CD4-positive, alpha-beta T cell (primary cell): ENCODE data around the gene SULF2. TPM values are rescaled to one million over a fixed set of nuclear protein-coding genes. Genes with fewer than 3 reads are reported as not detected.

Source experiments
- ATAC-seq: fragments of 200-7000 bp; cut with Tn5 transposase; one replicate; pipeline ENCODE4 v1.10.0; 2022; ENCODE audit warnings: mild to moderate bottlenecking; ENCODE audit not compliant: poor library complexity
- CTCF ChIA-PET: fragments of 350-600 bp; sonication (Branson Sonifier 250); formaldehyde crosslinking; loops from one replicate; lab custom pipeline; 2021; ENCODE audit warnings: antibody characterized with exemption, inconsistent platforms; lab: Charles Lee
- POLR2A ChIA-PET: fragments of 350-600 bp; sonication (Branson Sonifier 250); formaldehyde crosslinking; loops from one replicate; lab custom pipeline; 2021; ENCODE audit warnings: antibody characterized with exemption, inconsistent platforms; lab: Charles Lee
- DNase-seq, 14 experiments: peaks; one replicate each; pipeline ENCODE4 v3.0.0-alpha.2; 2013 to 2020; ENCODE audit warnings: mixed read lengths in 2 of 14
- H3K27ac ChIP-seq, 2 donors: one replicate each; pipeline versions ENCODE4 v1.5.1 to v1.7.0; 2013; ENCODE audit warnings: low read length in 2 of 2, low read depth in 1 of 2, mild to moderate bottlenecking in 1 of 2
- H3K27me3 ChIP-seq, 2 experiments: 1 replicate in 1 of 2; 2 replicates in 1 of 2; pipeline versions ENCODE4 v1.6.1 to v1.7.0; 2013; ENCODE audit warnings: low read length in 2 of 2, control low read depth in 1 of 2, mild to moderate bottlenecking in 1 of 2, moderate library complexity in 1 of 2; ENCODE audit not compliant: insufficient read depth in 2 of 2, control insufficient read depth in 1 of 2
- H3K36me3 ChIP-seq: one replicate; pipeline ENCODE4 v1.6.1; 2013; ENCODE audit warnings: low read length, control low read depth; ENCODE audit not compliant: insufficient read depth
- H3K4me1 ChIP-seq: one replicate; pipeline ENCODE4 v1.6.1; 2013; ENCODE audit warnings: low read length, control low read depth; ENCODE audit not compliant: insufficient read depth
- H3K4me3 ChIP-seq: one replicate; pipeline ENCODE4 v1.5.1; 2013; ENCODE audit warnings: mild to moderate bottlenecking, low read length, moderate library complexity
- H3K9me3 ChIP-seq, 2 experiments: 1 replicate in 1 of 2; 2 replicates in 1 of 2; pipeline versions ENCODE4 v1.6.1 to v1.7.0; 2013; ENCODE audit warnings: low read length in 2 of 2, mild to moderate bottlenecking in 2 of 2, control low read depth in 1 of 2, moderate library complexity in 1 of 2; ENCODE audit not compliant: control insufficient read depth in 1 of 2, insufficient read depth in 1 of 2
- H3K27ac Mint-ChIP-seq: one replicate; pipeline ENCODE4 v1.8.0; 2020; ENCODE audit warnings: mixed read lengths
- H3K27me3 Mint-ChIP-seq: one replicate; pipeline ENCODE4 v1.8.0; 2021; ENCODE audit warnings: mixed read lengths
- H3K36me3 Mint-ChIP-seq: one replicate; pipeline ENCODE4 v1.8.0; 2021; ENCODE audit warnings: low read depth, mixed read lengths
- H3K4me1 Mint-ChIP-seq: one replicate; pipeline ENCODE4 v1.8.0; 2021; ENCODE audit warnings: low read depth, mixed read lengths
- H3K4me3 Mint-ChIP-seq: one replicate; pipeline ENCODE4 v1.8.0; 2020; ENCODE audit warnings: mild to moderate bottlenecking, mixed read lengths
- H3K9me3 Mint-ChIP-seq: one replicate; pipeline ENCODE4 v1.8.0; 2020; ENCODE audit warnings: mixed read lengths
- CTCF ChIP-seq: fragments of 200-600 bp; IDR thresholded peaks from one replicate; pipeline ENCODE4 v1.8.0; 2022; ENCODE audit warnings: antibody characterized with exemption, mild to moderate bottlenecking
- intact Hi-C, 2 experiments: fragments of 100-400 bp; cut with DNase I in 1 of 2; cut with micrococcal nuclease in 1 of 2; formaldehyde crosslinking; loops; one replicate each; pipeline versions ENCODE4 v1.15.1 to v1.9.0; 2023 to 2025; cut with DNase I, micrococcal nuclease
- total RNA-seq, 174 experiments: library from RNA in 2 of 174; stranded (reverse) in 2 of 174; gene quantifications; one replicate each; pipeline ENCODE4 v1.2.3 and lab custom pipeline; 2021 to 2026

The SULF2 gene
- total RNA-seq, 2 experiments from 2014 or later: 1.5 to 2.8 TPM

GRCh38 chr20:47703748-47704147 lies 81.5 kb downstream of the SULF2 start:
- H3K27me3 ChIP-seq: no peaks in the 10 kb centered on the region
- Mint-ChIP-seq H3K9me3 (no peaks in the 10 kb centered on the region), H3K27ac (no peak overlapping the region), H3K4me3 (no peak overlapping the region), H3K27me3 (peaks cover 4% of the 10 kb centered on the region), H3K4me1 (no peaks in the 10 kb centered on the region), H3K36me3 (no peaks in the 10 kb centered on the region)
- TF ChIP-seq CTCF: no peak
- H3K4me1 ChIP-seq: no peaks in the 10 kb centered on the region
- DNase-seq: no peak
- intact Hi-C loops: no loop called here
- no peak for ATAC-seq
- no peaks in the 10 kb centered on the region for H3K9me3 ChIP-seq
- H3K27ac ChIP-seq: no peak overlapping the region
- no peak overlapping the region for H3K4me3 ChIP-seq
- ChIA-PET POLR2A (no interaction called here), CTCF (no interaction called here)
- H3K36me3 ChIP-seq: no peaks in the 10 kb centered on the region

- H3K4me1 ChIP-seq: no peaks in the 10 kb centered on the region
- no peaks in the 10 kb centered on the region for H3K9me3 ChIP-seq
- no peaks in the 10 kb centered on the region for H3K36me3 ChIP-seq
- Mint-ChIP-seq H3K9me3 (no peaks in the 10 kb centered on the region), H3K4me1 (no peaks in the 10 kb centered on the region), H3K36me3 (no peaks in the 10 kb centered on the region), H3K27me3 (peaks cover 4% of the 10 kb centered on the region), H3K27ac (no peak overlapping the region), H3K4me3 (no peak overlapping the region)
- no peak for DNase-seq
- no peak overlapping the region for H3K4me3 ChIP-seq
- H3K27ac ChIP-seq: no peak overlapping the region
- no peak for TF ChIP-seq CTCF
- no peaks in the 10 kb centered on the region for H3K27me3 ChIP-seq
- intact Hi-C loops: no loop called here
- CTCF ChIA-PET: no interaction called here
- POLR2A ChIA-PET: no interaction called here
- ATAC-seq: no peak
These were observed 83.7 kb downstream of the SULF2 start for GRCh38 chr20:47701612-47702011.

GRCh38 chr20:47700327-47700726 lies 85.0 kb downstream of the SULF2 start:
- TF ChIP-seq CTCF: no peak
- H3K4me1 ChIP-seq: no peaks in the 10 kb centered on the region
- Mint-ChIP-seq H3K4me1 (peaks cover 1% of the 10 kb centered on the region), H3K9me3 (no peaks in the 10 kb centered on the region), H3K27ac (no peak overlapping the region), H3K4me3 (no peak overlapping the region), H3K36me3 (no peaks in the 10 kb centered on the region), H3K27me3 (peaks cover 4% of the 10 kb centered on the region)
- no peaks in the 10 kb centered on the region for H3K27me3 ChIP-seq
- H3K9me3 ChIP-seq: no peaks in the 10 kb centered on the region
- DNase-seq (no peak), ATAC-seq (no peak)
- H3K36me3 ChIP-seq: no peaks in the 10 kb centered on the region
- CTCF ChIA-PET: no interaction called here
- intact Hi-C loops: no loop called here
- POLR2A ChIA-PET: no interaction called here
- H3K27ac ChIP-seq: no peak overlapping the region
- no peak overlapping the region for H3K4me3 ChIP-seq
